ENCODE data around the gene CRTAC1.
A peak's percentile ranks its signal among the peaks of the same experiment; 100 is the strongest.

The CRTAC1 gene

DNA sequence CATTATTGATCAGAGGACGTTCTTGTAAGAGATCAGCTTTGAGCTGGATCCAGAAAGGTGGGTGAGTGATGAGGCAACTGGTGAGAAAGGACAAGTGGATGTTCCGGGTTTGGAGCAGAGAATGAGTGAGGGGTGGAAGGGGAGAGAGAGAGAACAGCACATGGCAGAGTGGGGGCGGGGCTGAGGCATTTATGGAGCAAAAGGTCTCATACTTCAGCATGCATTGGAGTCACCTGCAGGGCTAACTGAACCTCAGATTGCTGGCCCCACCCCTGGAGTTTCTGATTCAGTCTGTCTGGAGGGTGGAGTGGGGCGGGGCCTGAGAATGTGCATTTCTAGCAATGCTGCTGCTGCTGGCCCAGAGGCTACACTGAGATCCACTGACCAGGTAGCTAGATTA lies 109.6 kb downstream of the CRTAC1 start:
- DNase-seq = no peak

DNA sequence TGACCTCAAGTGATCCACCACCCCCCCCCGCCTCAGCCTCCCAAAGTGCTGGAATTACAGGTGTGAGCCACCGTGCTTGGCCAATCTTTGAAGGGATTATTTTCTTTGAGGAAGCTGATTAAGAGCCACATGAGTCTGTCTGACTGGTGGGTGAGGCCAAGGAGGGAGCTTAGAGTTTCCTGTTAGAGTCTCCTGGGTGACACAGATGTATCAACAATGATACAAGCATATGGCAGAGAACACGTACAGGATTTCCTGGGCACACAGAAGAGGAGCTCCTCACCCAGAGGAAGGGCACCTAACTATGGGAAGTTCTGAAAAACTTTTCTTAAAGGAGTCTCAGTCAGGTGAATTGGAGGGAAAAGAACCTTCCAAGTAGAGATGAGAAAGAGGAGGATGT lies 111.4 kb downstream of the CRTAC1 start:
- no peak for DNase-seq

DNA sequence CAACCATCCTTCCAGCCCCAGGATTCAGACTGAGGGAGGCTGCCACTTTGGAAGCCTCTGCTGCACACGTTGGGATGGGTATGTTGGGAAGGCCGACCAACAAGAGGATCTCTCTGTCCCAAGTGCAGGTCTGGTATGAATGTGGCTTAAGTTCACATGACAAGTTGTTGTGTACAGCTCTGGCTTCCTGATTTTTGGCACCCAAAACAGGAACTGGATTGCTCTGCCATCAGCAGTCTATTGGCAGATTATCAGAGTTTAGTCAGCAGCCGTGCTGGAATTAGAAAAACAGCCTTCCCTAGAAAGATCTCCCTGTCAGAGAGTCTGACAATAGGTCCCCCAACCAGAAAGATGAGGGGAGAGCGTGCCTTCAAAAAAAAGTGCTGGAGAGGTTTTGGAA lies 113.8 kb downstream of the CRTAC1 start:
- no peak for DNase-seq

DNA sequence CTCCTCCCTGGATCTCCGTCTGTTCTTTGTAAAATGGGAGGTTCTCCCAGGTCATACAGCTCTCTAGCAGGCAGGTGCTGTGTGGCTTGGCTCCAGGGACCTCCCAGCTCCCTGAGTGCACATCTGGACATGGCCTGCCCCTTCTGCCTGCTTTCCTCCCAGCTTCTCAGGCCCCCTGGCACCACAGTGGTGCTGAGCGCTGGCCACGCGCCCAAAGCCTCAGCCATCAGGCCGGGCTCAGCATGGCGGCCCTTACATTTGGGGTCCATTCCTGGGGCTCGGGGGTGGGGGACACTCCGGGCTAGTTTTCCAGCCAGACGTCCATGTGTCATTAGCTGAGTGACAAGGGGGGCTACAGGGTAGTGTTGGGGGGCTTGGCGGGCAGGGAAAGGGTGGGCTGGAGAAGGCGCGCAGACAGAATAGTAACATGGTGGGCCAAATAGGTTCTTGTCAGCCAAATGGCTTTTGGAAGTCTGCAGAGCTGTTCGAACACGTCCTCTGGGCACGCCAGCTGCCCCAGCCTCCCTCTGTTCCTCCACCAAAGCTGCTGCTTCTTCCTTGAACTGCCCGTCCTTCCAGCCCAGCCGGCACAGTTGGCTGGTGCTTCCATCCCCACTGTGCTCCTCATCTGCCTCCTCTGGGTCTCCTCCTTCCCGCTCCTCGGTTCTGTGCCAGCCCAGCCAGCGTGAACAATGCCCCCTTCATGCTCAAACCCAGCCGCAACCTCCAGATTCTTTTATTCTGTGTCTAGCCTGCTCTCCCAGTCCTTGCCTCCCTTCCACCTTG lies 114.9 kb downstream of the CRTAC1 start:
- no peak for DNase-seq

DNA sequence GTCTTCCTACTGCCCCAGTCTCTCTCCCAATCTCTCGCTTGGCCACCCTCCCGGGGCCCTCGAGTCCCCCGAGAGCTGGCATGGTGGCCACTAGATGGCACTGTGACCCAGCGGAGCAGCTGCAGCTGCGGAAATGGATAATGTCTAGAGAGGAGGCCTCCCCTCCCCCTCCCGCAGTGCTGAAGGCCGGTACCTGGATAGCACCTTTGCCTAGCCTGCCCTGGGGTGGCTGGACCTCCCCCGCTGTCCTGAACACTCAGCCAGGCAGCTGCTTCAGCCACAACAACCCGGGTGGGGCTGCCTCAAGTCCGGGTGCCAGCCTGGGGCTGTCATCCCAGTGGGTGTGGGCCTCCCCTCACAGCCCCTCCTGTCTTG lies 115.6 kb downstream of the CRTAC1 start:
- peak; percentile 12 for DNase-seq

DNA sequence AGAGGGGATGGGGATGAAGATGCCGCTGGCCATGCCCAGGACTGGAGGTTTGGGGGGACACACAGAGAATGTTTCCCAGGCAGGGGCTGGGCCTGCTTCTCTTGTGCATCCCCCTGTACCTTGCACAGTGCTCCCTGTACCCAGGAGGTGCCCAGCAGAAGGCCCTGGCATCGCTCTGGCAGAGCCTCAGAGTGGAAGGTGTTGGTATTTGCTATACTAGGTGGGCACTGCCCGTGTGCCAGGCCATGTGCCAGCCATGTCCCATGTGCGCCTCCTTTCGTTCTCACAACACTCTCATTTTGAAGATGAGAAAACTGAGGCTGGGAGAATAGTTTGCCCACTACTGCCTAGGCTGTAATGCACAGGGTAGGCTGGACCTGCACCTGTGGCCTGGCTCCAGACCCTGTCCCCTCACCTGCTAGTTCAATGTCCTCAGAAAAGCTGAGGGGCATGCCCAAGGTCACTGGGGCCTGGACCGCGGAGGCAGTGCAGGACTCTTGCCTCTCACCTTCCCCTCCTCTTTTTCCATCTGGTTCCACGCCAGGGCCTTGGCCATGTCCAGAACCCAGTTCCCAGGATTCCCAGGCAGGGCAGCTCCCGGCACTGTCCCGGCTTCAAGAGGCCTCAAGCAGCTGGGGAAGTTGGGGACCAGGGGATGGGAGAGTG lies 116.1 kb downstream of the CRTAC1 start:
- no peak for DNase-seq

DNA sequence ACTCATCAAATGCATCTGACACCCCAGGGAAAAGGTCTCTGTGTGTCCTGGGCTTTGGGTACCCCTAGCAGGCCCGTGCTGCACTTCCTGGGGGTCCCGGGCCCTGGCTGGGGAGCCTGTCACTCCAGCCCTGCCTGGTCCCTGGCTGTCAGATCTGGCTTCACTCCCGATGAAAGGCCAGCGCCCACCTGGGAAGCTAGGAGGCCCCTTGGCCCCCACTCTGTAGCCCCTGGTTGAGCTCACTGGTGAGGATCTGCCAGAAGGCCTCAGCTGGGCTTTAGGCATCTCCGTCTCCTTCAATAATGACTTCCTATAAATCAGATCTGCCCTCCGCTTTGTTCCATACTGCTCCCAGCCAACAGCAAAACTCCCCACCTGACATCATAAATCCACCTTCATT lies 116.8 kb downstream of the CRTAC1 start:
- DNase-seq = no peak

DNA sequence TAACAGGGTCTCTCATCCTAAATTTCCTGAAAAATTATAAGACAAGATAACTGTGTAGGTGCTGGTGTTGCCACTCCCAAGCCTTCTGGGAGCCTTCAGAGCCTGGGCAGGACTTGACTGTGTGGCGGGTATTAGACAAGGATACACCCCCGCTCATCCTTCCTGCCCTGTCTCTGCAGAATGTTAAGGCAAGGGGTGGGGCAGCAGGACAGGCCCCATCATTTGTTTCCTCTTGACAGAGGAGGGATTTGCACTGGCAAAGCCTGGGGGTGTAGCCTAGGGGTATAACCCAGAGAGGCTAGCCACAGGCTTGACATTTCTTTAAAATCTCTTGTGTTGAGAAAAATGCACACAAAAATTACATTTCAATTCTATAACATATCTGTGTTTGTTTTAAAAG lies 117.2 kb downstream of the CRTAC1 start:
- no peak for DNase-seq

DNA sequence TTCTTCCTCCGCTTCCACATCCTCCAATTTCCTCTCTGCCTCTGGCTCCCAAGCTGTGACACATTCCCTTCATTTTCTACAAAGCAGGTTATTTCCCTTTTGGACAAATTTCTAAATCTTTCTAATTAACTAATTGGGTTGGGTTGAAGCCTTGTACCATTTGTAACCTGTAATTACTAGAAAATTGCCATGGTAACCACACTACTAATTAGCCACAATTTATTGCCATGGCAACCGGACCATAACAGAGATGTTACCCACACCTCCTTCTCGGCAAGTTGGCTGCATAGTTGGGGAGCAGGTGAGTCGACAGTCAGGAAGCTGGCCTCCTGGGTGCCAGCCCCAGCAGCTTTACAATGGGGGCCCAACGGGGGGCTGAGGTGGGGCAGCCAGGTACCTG lies 119.2 kb downstream of the CRTAC1 start:
- peak; percentile 90 for DNase-seq

DNA sequence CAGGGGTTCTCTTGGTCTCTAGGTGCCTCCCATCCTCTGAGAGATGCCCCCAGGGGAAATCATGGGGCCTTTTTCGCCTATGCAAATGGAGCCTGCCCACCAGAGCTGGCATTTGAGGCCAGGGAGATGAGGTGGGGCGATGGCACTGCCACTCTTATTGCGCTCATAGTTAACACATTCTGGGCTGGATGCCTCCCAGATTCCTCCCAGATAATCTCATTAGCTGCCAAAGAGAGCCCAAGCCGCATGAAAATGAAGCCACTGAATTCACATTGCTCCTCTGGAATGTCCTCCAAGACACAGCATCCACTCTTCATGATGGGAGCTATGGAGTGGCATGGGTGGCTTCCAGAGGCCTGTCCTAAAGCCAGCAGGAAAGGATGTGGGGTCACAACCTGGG lies 119.8 kb downstream of the CRTAC1 start:
- DNase-seq = no peak

DNA sequence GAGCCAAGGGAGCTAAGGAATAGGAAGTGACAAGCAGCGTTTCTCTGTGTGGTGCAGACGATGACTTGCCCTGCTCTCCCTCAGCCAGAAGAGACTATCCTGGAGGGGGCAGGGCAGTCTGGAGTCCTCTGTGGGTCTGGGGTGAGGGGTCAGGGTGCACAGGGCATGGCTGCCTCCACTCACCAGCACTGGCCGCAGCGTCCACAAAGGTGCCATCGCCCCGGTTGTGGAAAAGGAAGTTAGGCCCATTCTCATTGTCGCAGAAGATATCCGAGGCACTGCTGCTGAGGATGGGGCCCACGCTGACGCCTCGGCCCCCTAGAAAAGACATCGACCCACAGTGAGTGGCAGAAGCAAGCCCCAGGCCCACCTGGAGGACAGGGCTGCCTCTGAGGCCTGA lies 122.6 kb downstream of the CRTAC1 start:
- DNase-seq = no peak

DNA sequence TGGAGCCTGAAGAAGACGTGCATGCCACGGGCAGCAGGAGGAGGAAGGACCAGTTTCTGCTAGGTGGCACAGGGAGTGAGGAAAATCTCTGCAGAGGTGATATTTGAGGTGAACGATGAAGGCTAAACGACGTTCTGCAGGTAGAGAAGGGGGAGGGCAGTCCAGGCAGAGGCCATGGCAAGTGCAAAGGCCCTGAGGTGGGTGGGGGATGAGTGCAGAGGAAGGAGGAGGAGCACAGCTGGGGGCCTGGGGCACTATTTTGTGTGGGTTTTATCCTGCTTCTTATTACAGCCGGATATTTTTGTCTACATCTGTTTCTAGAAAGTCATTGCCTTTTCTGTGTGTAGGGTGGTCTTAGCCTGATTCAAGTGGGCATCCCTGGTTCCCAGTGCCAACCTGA lies 123.2 kb downstream of the CRTAC1 start:
- no peak for DNase-seq

DNA sequence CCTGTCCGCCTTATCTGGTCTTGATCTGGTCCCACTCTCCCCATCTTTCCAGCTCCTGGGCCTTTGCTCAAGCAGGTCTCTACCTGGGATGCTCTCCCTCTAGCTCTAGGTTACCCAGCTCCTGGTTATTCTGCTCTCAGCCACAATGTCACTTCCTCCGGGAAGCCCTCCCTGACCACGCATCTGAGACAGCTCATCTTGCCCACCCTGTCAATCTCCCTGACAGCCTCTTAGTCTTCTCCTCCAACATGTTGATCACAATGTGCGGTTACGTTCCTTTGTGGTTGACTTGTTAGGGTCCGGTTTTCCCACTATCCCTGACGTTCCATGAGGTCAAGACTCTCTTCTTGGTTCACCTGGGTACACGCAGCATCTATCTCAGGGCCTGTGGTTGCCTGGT lies 125.1 kb downstream of the CRTAC1 start:
- no peak for DNase-seq

DNA sequence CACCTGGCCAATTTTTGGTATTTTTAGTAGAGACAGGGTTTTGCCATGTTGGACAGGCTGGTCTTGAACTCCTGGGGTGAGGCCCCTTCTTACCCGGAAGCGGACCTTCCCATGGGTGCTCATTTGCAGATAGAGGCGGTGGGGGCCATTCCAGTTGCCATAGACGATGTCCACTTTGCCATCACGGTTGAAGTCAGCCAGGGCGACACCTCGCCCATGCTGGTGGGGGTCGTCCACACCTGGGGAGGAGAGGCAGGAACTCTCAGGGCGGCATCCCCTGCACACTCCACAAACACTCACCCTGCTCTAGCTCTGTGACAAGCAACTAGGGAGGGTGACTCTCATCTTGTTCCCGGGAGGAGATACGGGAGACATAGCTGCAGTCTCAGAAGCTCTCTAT lies 125.8 kb downstream of the CRTAC1 start:
- DNase-seq = no peak

DNA sequence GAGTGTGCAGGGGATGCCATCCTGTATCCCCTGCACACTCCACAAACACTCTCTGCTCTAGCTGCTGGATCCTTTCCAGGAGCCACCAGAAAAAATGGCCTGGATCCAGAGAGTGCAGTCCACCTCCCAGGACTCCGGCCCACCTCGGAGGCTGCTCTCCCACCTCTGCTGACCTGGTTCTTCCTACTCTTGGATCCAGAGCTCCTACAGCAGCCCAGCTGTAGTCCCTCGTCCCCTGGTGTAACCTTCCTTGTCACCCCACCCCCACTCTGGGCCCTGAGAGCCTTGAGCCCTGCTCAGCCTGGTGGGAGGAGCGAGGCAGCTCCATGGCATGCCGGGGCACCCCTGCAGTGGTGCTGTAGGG lies 126.4 kb downstream of the CRTAC1 start:
- no peak for DNase-seq

DNA sequence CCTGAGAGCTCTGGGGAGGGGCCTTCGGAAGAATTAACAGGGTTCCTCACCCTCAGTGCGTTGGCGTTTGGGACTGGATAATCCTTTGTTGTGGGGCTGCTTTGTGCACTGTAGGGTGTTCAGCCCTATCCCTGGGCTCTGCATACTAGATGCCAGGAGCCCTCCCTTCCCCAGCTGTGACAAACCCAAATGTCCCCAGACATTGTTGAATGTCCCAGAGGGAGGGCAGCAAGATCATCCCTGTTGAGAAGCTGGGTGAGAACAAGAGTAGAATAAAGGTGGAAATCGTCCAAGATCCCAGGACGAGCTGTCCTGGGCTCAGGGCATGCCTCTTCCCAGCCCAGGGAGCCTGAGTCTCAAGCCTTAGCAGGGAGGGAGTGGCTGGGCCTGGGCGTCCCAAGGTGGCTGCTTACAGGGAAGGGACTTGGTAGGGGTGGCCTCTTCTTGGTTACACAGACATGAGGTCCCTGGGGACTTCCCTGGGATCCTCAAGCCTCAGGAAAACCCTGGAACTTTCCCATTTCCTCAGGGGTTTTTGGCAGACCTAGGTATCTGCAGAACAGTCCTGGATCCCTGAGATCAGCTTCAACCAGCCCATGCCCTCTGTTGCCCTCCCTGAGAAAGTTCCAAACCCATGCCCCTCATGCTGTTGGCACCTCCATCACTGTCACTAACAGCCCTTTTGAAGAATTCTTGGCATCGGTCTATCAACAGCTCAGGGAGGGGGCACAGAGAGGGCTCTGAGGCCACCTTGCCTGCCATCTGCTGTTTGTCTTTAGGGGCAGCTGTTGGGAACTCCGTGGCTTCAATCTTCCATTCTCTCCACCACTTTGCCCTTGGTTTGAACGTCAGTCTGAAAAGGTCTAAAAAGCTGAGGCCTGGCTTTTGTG lies 127.0 kb downstream of the CRTAC1 start:
- DNase-seq = peak; percentile 33

DNA sequence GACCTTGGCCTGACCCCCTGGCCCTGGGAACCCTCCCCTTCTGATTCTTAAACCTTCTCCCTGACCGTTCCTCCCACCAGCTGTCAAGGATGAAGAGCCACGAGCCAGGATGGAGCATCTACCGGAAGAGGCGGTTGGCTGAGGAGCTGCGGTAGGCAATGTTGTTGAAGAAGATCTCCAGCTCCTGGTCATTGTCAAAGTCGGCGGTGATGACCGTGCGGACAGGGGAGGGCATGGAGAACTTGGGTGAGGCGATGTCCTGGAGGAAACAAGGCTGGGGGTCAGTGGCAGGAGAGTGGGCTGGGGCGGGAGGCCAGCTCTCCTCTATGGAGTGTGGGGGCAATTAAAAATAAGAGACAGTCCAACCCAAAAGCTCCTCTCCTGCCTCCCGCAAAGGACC lies 129.0 kb downstream of the CRTAC1 start:
- no peak for DNase-seq

DNA sequence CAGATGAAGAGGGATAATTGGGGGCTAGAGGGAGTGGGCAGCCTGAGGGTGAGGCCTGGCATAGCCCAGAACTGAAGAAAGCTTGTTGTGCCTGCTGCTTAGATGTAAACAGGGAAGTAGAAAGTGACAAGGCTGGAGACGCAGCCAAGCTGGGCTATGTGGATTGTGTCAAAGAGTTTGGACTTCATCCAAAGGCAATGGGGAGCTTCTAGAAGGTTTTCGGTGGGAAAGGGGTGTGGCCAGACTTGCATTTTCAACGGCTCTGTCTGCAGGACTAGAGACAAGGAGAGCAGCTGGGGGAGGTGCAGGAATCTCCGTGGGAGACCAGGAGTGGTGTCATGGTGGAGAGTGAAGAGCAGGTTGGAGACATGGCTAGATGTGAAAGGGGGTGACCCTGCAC lies 132.0 kb downstream of the CRTAC1 start:
- peak; percentile 24 for DNase-seq

DNA sequence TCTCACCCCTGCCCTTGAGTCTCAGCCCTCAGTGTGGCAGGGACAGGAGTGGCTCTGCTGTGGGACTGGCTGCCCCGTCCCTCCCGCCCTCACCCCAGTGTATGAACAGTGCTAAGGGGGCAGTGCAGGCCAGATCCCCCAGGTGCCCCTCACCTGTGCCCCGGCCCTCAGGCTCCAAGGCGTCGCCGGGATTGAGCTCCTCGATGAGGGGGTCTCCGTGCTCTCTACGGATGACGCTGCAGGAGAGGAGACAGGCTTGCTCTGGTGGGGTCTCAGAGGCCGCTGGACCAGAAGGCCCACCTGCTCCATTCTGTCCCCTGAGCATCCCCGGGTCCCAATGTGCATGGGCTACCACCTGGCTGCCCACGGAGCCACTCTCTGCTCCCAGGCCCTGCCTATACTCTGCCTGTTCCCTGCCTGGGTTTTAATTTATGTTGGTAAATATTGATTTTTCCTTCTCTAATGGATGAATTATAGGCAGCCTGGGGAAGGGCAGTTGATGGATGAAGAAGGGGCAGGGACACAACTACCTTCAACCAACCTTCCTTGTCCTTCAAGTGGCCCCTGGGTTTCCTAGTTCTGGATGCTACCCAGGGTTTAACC lies 133.6 kb downstream of the CRTAC1 start:
- DNase-seq = no peak

DNA sequence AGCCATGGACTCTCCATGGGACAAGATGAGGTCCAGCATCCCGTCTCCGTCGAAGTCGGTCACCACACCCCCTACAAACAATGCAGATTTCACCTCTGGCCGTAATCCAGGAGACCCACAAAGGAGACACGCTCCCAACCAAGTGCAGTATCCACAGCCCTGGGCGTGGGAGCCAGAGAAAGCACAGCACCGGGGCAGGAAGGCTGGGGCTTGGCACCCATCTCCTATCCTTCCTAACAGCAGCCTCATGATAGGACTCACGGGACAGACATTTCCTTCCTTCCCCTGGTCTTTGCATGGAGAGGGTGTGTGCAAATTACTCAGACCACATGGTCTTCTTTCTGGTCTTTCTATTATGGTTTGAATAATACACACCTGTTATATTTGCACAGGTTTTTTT lies 134.5 kb downstream of the CRTAC1 start:
- DNase-seq = no peak

DNA sequence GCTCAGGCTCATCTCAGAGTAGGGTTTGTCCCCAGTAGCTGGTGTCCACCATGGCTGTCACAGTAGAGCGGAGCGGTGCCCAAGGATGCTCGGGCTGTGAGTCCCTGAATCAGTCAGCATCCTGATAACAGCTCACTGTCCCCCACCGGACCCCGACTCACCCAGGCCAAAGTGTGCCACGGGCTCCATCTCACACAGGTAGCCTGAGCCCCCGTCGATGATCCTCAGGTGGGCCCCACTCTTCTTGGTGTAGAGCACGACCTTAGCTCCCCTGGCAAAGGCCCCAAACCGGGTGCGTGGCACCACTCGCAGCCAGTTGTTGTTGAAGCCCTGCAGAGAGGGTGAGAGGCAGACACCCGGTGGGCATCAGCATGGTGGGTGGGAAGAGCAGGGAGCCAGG lies 135.3 kb downstream of the CRTAC1 start:
- DNase-seq = no peak

DNA sequence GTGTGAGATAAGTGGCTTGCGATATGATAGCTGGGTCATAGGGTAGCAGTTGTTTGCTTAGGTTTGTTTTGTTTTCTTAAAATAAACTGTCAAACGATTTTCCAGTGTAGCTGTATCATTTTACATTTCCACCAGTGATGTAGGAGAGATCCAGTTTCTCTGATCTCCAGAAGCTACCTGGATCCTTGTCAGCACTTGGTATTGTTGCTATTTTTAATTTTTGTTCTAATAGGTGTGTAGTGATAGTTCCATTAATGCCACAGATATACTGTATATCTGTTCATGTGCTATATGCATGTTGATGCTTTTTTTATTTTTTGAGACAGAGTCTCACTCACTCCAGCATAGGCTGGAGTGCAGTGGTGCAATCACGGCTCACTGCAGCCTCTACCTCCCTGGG lies 136.3 kb downstream of the CRTAC1 start:
- DNase-seq = no peak

DNA sequence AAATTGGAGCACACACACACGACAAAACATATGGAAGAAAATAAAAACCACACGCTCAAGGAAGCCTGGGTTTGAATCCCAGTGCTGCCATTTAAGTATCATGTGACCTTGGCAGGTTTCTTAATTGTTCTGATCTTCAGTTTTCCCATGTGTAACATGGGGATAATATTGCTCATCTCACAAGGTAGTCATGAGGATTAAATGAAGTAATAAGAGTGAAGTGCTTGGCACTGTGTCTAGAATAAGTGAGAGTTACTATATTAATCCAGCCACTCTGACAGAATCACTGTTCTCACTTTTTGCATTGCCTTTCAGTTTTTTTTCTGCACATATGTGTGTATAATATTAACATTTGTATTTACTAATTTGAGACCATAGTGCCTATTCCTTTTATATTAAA lies 137.5 kb downstream of the CRTAC1 start:
- DNase-seq = no peak

DNA sequence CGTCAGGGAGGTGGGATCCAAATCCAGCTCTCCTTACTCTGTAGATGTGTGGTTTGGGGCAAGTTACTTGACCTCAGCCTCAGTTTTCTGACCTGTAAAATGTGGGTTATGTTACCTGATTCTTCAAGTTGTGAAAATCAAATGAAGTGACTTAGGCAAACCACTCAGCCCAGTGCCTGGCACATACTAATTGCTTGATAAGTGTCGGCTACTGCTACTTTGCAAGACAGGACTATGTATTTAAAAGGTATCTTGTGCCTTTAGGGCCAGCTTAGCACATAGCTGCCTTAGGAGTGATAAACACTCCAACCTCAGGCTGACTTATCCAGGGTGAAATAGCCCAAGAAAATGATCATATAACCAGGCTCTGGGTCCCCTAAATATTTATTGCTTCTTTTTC lies 137.9 kb downstream of the CRTAC1 start:
- no peak for DNase-seq
